GM23338 (cell line): ENCODE results near the gene MRC2.

Source experiments
- CREB1 ChIP-seq: fragments of 250-450 bp; sonication (Bioruptor Pico); IDR thresholded peaks from 2 replicates; pipeline ENCODE4 v1.5.0; 2020; ENCODE audit warnings: low read depth, mild to moderate bottlenecking, moderate library complexity
- EZH2 ChIP-seq: fragments of 200-600 bp; sonication (generic); IDR thresholded peaks from one replicate; pipeline ENCODE4 v1.8.0; 2017; ENCODE audit warnings: antibody characterized with exemption, mild to moderate bottlenecking, low read depth; ENCODE audit not compliant: unreplicated experiment
- EZH2phosphoT487 ChIP-seq: fragments of 200-600 bp; sonication (generic); IDR thresholded peaks from one replicate; pipeline ENCODE4 v1.8.1; 2018; ENCODE audit warnings: antibody characterized with exemption; ENCODE audit not compliant: unreplicated experiment
- POLR2AphosphoS5 ChIP-seq: IDR thresholded peaks from 2 replicates; pipeline ENCODE4 v1.6.1; 2016; ENCODE audit warnings: antibody characterized with exemption, low read depth
- STAT1 ChIP-seq: IDR thresholded peaks from one replicate; pipeline ENCODE4 v1.6.1; 2016; ENCODE audit warnings: antibody characterized with exemption; ENCODE audit not compliant: unreplicated experiment
- ZNF114 ChIP-seq: fragments of 250-450 bp; sonication (Bioruptor Pico); IDR thresholded peaks from 2 replicates; pipeline ENCODE4 v1.5.0; 2020; ENCODE audit warnings: mild to moderate bottlenecking, moderate library complexity
- TF ChIP-seq, protein P1 (sequence below), 2 experiments: fragments of 200-600 bp in 1 of 2; sonication (generic) in 1 of 2; conservative IDR thresholded peaks; 2 replicates each; pipeline versions ENCODE4 v1.5.1 to v1.6.1; 2016 to 2017; ENCODE audit warnings: antibody characterized with exemption in 2 of 2, low read depth in 2 of 2, mild to moderate bottlenecking in 2 of 2, moderate library complexity in 1 of 2
- TF ChIP-seq, protein P2 (sequence below): IDR thresholded peaks from one replicate; pipeline ENCODE4 v1.6.1; 2018; ENCODE audit warnings: antibody characterized with exemption; ENCODE audit not compliant: unreplicated experiment
- TF ChIP-seq, protein P3 (sequence below): fragments of 250-450 bp; sonication (Bioruptor Pico); IDR thresholded peaks from 2 replicates; pipeline ENCODE4 v1.5.0; 2020; ENCODE audit warnings: mild to moderate bottlenecking, moderate library complexity

DNA sequence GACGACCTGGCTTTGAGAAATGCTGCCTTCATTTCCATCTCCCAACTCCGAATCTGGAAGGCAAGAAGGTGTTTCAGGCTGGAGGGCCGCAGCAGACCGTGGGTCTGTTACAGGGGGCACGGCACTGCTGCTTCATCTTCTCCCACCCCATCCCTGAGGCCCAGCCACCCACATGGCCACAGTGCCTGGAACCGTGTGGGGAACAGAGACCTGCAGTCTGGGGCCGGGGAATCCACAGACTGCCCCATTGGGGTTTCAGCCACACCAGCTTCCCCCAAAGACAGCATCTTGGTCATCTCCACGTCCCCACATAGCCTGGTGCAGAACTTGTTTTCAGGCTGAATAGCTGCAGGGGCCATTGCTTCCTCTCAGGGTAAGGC, 74.2 kb downstream of the MRC2 start:
- TF ChIP-seq POLR2AphosphoS5 (no peak), CREB1 (CRISPR knock-in tag) (no peak), EZH2 (no peak), EZH2phosphoT487 (no peak), ZNF114 (no peak), STAT1 (no peak)
- TF ChIP-seq, protein P1, sequence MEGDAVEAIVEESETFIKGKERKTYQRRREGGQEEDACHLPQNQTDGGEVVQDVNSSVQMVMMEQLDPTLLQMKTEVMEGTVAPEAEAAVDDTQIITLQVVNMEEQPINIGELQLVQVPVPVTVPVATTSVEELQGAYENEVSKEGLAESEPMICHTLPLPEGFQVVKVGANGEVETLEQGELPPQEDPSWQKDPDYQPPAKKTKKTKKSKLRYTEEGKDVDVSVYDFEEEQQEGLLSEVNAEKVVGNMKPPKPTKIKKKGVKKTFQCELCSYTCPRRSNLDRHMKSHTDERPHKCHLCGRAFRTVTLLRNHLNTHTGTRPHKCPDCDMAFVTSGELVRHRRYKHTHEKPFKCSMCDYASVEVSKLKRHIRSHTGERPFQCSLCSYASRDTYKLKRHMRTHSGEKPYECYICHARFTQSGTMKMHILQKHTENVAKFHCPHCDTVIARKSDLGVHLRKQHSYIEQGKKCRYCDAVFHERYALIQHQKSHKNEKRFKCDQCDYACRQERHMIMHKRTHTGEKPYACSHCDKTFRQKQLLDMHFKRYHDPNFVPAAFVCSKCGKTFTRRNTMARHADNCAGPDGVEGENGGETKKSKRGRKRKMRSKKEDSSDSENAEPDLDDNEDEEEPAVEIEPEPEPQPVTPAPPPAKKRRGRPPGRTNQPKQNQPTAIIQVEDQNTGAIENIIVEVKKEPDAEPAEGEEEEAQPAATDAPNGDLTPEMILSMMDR (conservative IDR thresholded peaks at IDR 0.05; ENCODE audit: low read depth in 2 of 2), result no peak
- TF ChIP-seq, protein P2, sequence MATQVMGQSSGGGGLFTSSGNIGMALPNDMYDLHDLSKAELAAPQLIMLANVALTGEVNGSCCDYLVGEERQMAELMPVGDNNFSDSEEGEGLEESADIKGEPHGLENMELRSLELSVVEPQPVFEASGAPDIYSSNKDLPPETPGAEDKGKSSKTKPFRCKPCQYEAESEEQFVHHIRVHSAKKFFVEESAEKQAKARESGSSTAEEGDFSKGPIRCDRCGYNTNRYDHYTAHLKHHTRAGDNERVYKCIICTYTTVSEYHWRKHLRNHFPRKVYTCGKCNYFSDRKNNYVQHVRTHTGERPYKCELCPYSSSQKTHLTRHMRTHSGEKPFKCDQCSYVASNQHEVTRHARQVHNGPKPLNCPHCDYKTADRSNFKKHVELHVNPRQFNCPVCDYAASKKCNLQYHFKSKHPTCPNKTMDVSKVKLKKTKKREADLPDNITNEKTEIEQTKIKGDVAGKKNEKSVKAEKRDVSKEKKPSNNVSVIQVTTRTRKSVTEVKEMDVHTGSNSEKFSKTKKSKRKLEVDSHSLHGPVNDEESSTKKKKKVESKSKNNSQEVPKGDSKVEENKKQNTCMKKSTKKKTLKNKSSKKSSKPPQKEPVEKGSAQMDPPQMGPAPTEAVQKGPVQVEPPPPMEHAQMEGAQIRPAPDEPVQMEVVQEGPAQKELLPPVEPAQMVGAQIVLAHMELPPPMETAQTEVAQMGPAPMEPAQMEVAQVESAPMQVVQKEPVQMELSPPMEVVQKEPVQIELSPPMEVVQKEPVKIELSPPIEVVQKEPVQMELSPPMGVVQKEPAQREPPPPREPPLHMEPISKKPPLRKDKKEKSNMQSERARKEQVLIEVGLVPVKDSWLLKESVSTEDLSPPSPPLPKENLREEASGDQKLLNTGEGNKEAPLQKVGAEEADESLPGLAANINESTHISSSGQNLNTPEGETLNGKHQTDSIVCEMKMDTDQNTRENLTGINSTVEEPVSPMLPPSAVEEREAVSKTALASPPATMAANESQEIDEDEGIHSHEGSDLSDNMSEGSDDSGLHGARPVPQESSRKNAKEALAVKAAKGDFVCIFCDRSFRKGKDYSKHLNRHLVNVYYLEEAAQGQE, result no peak
- TF ChIP-seq, protein P3, sequence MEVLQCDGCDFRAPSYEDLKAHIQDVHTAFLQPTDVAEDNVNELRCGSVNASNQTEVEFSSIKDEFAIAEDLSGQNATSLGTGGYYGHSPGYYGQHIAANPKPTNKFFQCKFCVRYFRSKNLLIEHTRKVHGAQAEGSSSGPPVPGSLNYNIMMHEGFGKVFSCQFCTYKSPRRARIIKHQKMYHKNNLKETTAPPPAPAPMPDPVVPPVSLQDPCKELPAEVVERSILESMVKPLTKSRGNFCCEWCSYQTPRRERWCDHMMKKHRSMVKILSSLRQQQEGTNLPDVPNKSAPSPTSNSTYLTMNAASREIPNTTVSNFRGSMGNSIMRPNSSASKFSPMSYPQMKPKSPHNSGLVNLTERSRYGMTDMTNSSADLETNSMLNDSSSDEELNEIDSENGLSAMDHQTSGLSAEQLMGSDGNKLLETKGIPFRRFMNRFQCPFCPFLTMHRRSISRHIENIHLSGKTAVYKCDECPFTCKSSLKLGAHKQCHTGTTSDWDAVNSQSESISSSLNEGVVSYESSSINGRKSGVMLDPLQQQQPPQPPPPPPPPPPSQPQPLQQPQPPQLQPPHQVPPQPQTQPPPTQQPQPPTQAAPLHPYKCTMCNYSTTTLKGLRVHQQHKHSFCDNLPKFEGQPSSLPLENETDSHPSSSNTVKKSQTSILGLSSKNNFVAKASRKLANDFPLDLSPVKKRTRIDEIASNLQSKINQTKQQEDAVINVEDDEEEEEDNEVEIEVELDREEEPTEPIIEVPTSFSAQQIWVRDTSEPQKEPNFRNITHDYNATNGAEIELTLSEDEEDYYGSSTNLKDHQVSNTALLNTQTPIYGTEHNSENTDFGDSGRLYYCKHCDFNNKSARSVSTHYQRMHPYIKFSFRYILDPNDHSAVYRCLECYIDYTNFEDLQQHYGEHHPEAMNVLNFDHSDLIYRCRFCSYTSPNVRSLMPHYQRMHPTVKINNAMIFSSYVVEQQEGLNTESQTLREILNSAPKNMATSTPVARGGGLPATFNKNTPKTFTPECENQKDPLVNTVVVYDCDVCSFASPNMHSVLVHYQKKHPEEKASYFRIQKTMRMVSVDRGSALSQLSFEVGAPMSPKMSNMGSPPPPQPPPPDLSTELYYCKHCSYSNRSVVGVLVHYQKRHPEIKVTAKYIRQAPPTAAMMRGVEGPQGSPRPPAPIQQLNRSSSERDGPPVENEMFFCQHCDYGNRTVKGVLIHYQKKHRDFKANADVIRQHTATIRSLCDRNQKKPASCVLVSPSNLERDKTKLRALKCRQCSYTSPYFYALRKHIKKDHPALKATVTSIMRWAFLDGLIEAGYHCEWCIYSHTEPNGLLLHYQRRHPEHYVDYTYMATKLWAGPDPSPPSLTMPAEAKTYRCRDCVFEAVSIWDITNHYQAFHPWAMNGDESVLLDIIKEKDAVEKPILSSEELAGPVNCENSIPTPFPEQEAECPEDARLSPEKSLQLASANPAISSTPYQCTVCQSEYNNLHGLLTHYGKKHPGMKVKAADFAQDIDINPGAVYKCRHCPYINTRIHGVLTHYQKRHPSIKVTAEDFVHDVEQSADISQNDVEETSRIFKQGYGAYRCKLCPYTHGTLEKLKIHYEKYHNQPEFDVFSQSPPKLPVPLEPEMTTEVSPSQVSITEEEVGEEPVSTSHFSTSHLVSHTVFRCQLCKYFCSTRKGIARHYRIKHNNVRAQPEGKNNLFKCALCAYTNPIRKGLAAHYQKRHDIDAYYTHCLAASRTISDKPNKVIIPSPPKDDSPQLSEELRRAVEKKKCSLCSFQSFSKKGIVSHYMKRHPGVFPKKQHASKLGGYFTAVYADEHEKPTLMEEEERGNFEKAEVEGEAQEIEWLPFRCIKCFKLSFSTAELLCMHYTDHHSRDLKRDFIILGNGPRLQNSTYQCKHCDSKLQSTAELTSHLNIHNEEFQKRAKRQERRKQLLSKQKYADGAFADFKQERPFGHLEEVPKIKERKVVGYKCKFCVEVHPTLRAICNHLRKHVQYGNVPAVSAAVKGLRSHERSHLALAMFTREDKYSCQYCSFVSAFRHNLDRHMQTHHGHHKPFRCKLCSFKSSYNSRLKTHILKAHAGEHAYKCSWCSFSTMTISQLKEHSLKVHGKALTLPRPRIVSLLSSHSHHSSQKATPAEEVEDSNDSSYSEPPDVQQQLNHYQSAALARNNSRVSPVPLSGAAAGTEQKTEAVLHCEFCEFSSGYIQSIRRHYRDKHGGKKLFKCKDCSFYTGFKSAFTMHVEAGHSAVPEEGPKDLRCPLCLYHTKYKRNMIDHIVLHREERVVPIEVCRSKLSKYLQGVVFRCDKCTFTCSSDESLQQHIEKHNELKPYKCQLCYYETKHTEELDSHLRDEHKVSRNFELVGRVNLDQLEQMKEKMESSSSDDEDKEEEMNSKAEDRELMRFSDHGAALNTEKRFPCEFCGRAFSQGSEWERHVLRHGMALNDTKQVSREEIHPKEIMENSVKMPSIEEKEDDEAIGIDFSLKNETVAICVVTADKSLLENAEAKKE (CRISPR knock-in tag), result no peak
